GM21825 (cell line): ENCODE measurements around the gene SETD1A.
"Not testable (repeated sequence)": the region's sequence is repeated elsewhere in the genome, so short reads cannot be mapped to it uniquely, and the experiment has no call there.

Source experiments
- ATAC-seq: cut with Tn5 transposase; IDR thresholded peaks from one replicate; pipeline ENCODE4 v1.9.1; 2021; ENCODE audit warnings: mild to moderate bottlenecking, moderate library complexity; ENCODE audit not compliant: unreplicated experiment

The SETD1A gene

DNA sequence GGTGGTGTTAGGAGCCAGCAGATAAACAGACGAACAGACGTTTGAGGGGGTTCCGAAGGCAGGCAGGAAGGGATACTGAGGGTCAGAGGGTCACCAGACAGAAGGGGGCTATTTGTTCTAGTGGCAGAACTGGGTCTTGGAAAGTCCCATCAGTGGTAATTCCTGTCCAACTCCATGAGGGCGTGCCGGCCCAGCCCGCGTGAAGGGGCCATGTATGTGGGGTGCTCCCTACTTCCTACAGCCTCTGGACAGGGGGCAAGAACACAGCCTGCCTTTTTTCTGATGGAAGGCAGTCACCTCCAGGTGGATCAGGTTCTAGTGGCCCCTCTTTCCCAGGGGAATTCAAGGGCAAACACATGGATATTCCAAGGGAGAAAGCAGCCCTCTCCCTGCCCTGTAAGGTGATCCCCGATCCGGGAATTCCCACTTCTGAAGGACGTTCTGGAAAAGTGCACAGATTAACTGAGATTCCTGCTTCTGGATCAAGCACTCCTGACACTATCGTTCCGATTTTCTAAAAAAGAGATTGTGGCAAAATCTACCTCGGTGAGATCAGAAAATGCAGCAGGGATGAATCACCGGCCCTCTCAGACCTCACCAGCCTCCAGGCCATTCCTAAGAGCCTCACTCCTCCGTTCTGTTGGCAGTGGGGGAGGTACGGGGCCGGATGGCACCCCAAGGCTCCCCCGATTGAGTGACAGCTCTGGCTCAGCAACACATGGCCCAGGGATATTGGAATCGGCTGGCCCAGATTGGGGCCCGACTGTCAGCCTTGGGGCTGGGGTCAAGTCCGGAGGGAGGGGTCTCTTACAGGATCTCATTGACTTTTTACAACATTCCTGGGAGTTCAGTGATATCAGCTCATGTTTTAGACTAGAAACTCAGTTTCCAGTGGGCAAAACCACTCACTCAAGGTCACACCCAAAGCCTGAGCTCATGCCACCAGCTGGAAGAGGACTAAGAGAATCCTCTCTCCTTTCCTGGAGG lies 40.5 kb downstream of the SETD1A start:
- ATAC-seq = no peak

DNA sequence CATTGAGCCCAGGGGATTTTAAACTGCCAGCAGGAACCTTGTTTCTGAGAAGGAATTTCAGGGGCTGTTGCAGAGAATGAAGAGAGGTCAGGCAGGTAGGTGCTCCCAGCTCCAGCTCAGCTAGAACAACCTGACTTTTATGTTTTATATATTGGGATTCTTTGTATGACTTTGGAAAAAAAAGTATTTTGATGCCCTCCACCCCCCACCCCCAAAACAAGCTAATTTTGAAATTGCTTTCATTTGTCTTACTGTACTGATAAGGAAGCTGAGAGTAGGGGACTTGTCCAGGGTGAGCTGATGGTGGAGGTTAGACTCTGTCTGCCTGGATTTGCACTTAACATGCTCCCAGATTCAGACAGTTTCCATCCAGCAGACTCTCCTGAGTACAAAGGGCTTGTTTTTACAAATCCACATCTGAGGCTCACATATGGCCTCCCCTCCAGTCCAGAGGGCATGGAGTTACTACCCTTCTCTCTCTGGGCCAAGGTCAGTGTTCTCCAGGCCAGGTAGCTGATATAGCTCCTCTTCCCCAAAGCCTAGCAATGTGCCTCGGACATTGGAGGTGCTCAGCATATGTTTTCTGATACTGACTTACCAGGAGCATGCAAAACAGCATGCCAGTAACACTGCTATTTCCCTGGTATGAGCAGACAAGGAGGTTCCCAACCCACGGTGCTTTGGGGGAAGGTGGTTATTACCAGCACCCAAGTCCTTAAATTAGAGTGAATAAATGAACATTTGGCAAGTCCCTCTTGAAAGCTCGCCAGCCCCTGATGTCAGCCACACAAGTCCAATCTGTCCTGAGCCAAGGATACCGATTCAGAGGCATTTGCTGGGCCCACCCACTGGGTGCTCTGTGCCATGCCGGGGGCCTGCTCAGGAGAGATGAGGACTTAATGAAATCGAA lies 41.6 kb downstream of the SETD1A start:
- no peak for ATAC-seq

DNA sequence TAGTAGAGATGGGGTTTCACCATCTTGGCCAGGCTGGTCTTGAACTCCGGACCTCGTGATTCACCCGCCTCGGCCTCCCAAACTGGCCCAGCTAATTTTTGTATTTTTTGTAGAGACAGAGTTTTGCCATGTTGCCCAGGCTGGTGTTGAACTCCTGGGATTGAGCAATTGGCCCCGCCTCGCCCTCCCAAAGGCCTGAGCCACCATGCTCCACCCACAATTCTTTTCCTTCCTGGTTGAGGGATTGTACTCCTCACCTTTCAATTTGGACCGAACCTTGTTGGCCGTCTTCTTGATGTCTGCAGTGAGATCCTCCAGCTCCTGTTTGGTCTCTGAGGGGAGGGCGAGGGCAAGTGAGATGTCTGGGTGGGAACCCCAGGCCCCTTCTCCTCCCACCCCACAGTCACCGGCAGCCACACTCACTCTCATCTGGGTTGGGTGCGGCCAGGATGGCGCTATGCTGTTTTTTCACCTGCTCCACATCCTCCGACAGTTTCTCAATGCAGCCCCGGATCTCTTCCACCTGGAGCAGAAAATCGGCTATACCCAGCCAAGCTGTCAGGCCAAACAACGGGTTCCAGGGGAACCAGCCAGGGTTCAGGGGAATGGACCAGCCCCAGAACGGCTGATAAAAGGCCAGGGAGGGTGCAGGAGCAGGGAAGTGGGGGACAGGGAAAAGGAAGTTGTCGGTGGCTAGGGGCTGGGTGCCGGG lies 43.3 kb downstream of the SETD1A start:
- no peak for ATAC-seq

DNA sequence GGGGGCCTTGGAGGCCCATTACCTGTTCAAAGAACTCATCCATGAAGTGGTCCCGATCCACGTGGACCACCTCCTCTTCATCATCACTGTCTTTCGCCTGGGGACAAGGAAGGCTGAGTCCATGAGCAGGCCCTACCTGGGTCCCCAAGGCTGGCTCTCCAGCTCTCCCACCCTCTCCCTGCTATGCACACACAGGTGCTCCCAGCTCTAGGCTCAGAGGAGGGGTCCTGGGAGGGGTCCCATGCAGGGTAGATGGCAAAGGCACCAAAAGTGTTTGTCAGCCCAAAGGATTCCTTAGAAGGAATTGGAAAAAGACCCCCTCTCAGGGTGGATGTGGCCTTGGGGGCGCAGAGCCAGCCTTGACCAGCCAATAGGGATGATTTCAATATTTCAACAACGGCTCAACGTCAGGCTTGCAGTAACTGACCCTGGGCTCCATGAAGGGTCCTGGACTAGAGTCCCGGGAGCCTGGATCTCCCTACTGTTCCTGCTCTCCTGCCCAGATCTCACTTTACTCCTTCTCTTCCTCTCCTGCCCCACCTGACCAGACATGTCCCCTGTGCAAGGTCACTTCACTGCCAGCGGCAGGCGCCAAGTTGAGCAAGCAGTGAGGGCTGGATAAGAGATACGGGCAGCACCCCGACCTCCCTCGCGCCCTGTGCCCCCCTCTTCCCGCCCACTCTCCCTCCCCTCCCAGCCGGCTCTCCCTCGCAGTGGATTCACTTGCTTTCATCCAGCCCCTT lies 44.1 kb downstream of the SETD1A start:
- no peak for ATAC-seq

DNA sequence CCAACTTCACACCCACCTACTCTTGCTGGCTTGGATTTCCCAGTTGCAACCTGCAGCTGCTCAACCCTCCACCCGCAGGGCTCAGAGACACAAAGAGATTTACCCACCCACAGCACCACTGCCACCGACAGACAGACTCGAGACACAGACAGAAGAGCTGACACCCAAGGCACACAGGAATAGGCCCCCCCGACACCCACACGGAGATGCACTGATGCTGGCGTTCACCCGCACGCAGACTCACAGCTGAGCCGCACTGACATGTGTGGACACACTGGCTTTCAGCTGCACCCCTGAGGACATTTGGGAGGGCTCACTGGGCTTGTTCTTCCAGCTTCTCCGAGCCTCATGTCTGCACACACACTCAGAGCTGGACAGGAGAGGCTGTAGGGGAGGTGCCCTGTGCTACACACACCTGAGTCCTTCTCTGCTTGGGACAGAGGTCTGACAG lies 44.7 kb downstream of the SETD1A start:
- no peak for ATAC-seq

DNA sequence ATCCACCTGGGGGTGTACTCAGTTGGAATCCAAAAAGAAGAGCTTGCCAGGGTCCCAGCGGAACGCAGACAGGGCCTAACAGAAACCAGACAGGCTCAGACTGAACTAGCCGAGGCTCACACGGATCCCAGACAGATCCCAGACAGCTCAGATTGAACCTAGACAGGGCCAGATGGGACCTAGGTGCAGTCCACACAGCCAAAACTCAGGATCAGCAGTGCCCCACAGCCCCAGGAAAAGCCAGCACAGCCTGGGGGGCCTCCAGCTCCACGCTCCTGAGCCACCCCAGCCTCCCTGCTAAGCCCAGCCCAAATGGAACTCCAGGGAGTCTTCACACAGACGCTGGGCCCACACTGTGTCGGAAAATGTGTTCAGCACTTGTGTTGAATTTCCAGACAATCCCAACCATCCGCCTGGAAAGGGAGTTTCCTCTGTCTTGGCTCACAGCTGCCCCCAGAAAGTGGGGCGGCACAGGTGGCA lies 45.3 kb downstream of the SETD1A start:
- no peak for ATAC-seq

DNA sequence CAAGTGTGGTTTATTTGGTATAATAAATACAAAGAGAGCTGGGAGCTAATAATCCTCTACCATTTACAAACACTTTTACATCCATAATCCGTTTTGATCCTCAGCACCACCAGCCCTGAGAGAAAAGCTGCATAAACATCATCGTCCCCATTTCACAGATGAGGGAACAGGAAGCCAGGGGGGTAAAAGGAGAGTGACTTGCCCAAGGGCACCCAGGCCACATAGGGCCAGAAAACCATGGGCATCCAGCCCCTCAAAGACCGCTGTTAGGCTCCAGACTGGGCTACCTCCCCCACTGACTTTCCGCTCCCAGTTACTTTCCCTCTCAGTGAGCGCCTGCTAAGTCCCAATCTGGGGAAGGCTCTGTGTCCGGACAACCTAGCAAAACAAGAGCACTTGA lies 46.2 kb downstream of the SETD1A start:
- ATAC-seq = no peak

DNA sequence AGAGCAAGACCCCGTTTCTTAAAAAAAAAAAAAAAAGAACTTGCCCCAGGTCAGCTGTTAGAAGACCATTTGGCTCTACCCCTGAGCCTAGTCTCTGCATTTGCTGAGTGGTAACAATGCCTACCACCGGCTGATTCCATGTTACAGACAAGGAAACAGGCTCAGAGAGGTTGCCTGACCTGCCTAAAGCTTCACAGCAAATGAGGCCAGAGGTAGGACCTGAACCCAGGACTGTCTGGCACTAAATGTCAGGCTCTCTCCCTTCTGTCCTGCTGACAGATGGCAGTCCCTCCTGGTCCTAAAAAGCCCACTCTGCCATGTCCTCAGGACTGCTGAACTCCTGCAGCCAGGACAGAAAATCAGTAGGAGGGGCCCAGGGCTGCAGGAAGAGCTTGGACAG lies 47.1 kb downstream of the SETD1A start:
- ATAC-seq = no peak

DNA sequence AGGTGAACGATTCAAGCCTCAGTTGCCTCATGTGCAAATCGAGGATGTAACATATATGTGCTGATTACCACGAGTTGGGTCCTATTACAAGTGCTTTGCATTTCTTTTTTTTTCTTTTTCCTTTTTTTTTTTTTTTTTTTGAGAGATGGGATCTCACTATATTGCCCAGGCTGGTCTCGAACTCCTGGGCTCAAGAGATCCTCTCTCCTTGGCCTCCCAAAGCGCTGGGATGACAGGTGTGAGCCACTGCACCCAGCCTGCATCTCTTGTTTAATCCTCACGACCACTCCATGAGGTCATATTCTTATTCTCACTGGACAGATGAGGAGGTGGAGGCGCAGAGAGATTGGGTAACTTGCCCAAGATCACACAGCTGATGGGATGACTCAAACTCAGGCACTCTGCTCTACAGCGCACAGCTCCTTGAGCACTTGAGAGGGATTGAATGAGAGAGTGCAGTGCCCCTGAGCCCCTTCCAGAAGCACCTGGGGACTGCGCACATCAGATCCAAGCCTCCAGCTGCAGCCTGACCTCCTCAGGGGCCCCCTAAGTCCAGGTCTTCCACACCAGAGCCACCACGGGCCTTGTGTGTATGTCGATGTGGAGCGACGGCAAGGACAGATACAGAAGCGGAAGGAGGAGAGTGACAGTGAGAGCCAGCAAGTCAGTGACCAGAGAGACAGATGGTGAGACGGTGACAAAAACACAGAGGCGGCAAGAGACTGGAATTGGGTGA lies 48.0 kb downstream of the SETD1A start:
- no peak for ATAC-seq

DNA sequence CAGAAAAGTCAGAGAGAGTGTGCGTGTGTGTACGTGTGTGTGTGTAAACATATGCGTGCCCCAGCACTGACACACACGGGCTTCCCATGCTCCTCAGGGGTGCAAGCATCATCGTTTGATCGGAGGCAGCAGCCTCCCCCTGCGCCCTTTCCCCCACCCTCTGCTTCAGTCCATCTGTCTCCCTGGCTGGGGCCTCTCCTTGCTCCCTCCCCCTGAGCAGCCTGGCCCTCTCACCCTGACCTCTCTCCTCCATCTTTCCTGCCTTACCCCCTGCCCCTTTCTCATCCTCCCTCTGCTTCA lies 48.5 kb downstream of the SETD1A start:
- no peak for ATAC-seq

DNA sequence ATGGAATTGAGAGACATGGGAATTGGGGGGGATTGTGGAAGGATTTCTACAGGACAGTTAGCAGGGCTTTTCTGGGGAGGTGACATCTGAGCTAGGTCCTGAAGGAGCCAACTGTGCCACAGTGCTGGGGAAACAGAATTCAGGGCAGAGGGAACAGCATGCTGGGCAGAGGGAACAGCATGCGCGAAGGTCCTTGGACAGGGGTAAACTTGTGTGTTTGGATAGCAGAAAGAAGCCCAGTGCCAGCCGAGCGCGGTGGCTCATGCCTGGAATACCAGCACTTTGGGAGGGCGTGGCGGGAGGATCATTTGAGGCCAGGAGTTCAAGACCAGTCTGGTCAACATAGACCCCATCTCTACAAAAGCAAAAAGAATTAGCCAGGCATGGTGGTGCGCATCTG lies 49.0 kb downstream of the SETD1A start:
- no peak for ATAC-seq

DNA sequence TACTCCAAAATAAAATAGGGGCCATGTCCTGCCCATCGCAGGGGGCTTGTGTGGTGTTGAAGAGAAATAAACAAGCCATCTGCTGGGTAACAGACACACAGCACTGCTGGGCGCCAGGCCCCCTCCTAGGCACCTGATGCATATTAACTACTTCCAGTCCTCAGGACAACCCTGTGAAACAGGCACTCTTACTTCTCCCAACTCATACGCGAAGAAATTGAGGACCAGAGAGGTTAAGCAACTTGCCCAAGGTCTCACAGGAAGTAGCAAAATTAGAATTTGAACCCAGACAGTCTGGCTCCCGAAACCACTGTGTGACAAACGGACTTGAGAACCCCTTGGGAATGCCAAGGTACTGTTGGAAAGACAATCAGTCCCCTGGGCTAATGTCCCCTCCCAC lies 50.1 kb downstream of the SETD1A start:
- no peak for ATAC-seq

DNA sequence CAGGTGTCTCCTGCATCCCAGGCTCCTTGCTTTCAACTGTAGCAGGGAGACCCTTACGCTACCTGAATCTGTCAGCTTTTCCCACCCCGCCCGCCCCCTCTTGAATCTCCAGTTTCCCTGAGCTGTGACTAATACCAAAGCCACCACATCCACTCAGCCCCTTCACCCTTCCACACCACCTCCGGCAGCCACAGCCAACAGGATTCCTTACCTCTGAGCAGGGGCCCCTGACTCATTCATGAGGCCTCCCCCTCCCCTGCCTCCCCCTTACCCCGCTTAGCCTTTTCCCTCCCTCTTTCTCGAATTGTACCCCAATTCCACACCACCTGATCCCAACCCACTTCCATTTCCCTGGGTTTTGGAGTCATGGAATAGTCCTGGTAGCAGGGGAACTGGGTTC lies 50.6 kb downstream of the SETD1A start:
- ATAC-seq = no peak

DNA sequence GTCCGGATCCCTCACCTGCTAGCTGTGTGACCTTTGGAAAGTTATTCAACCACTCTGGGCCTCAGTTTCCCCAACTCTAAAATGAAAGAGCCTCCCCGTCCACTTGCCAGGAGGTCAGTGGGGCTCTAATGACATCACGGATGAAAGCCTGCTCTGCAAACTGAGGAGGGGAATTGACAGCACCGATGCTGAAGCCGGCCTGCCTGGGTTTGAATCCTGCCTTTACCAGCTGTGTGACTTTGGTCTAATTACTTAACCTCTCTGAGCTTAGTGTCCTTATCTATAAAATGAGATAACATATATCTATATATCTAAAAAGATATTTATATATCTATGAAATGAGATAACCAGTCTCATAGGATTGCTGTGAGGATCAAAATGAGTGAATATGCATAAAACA lies 51.0 kb downstream of the SETD1A start:
- no peak for ATAC-seq

DNA sequence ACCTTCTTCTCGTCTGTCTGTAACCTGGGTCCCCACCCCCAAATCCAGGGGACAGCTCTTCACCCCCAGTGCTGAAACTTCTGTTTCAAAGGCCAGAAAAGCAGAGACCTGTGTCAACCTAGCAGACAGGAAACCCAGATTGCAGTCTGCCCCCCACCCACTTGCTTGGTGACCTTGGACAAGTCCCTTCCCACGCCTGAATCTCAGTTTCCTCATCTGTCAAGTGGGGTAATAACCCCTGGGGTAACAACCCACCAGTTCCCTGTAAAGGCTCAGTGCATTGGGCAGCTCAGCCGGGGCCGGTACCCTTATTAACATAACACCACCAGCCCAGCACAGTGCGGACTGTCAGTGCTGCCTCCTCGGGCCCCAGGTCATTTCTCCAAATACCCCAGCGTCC lies 51.6 kb downstream of the SETD1A start:
- ATAC-seq = no peak

DNA sequence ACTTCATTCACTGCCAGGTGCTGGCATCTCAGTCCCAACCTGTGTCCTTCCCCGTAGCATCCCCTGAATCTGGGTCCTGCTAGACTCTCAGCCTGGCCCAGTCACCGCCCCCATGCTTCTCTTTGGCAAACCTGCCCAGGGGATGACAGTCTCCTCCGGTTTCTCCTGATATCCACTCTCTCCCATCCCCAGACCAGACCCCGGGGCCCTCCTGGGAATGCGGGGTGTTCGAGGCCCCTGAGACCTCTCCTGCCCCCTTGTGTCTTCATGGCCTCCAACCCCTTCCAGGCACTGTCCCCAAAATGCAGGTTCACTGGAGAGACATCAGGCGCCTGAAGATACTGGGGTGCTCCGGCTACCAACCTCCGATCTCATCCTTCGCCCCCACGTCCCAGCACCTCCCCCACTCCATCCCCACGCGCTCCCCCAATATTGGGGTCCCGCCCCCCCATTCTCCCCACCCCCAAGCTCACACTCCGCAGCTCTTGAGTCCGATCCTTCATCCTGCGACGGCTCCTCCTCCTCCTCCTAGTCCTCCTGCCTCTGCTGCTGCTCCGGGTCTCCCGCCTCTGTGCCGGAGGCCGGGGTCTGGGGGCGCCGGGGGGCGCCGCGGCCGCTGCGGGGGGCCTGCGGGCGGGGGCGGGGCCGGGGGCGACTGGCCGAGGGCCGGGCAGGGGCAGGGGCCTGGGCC lies 52.5 kb downstream of the SETD1A start:
- no peak for ATAC-seq

DNA sequence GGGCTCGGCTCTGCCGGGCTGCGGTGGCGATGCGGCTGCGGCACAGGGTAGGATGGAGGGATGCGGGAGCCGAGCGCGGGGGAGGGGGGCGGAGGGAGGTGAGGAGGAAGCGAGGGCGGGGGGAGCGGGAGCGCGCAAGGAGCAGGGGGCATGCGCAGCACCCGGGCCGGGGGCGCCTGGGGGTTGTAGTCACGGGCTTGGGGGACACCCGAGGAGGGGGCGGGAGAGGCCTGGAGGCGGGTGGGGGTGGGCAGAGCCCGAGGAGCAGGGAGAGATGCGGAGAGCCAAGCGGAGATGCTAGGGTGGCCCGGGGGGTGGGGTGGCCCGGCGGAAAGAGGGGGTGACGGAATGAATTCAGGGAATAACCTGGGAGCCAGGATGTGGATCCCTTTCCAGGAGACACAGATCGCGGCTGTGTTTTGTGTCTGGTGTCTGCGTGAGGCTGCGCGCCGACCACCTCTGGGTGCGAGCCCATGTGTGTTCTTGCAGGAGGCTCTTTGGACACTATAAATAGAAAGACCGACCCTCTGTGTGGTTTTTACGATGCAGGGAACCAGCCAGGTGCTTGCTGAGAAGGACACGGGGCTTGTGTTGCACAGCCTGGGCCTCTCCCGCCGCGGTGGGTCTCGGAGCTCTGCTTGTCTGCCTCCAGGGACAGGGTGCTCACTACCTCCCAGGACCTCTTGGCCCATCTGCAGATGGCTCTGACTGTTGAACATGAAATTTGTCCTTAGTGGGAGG lies 53.2 kb downstream of the SETD1A start, which contains the start of gene STX1B:
Gene STX1B, minus strand, starts transcription at position 54 of the 741 bp plus-strand sequence. CDS start 242 bp downstream, outside the sequence.
- no peak for ATAC-seq

DNA sequence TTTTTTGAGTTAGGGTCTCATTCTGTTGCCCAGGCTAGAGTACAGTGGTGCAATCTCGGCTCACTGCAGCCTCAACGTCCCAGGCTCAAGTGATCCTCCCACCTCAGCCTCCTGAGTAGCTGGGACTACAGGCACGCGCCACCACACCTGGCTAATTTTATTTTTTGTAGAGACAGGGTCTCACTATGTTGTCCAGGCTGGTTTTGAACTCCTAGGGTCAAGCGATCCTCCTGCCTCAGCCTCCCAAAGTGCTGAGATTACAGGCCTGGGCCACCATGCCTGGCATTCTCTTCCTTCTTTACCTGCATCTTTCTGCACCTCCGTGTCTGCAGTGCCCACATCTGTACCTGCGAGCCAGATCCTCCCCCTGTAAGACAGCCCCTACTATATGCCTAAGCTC lies 54.3 kb downstream of the SETD1A start:
- ATAC-seq = not testable (repeated sequence)
